ENCODE measurements around the gene DRD1. TPM values are rescaled to one million over a fixed set of nuclear protein-coding genes. Genes with fewer than 3 reads are reported as not detected.
"Not testable (repeated sequence)": the region's sequence is repeated elsewhere in the genome, so short reads cannot be mapped to it uniquely, and the experiment has no call there.

Gene DRD1
- total RNA-seq, 1 experiment from 2014 or later = 1.0 TPM

DNA sequence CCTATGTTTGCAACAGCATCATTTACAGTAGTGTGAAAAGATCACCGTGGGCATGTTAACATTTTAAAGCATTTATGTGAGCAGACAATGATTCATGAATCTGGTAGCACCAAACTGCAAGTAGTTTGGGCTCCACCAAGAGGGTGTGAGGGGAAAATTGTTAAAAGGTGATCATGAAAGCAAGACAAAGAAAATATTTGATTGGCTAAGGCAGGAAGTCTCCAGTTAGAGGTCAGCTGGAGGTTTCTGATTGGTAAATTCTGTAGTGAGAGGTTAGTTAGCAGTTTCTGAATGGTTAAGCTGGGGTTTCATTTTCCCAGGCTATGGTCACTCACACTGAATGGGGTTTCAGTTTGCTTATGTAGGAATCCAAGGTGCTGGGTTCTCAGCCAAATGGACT, 13.5 kb upstream of the DRD1 start:
- H3K4me1 ChIP-seq (ENCODE audit: control insufficient read depth, insufficient read depth, low read length) = no peaks in the 10 kb centered on the region
- CTCF ChIA-PET = interaction anchor here (0.6 kb wide), 1 partner anchor 104 kb away, joined by 3 read pairs; no protein-coding TSS in a partner anchor
- intact Hi-C loops (cut with micrococcal nuclease; ENCODE audit: unreplicated experiment) = no loop called here
- no peak for TF ChIP-seq POLR2AphosphoS5 (IDR thresholded peaks at IDR 0.05; ENCODE audit: low read depth, low read length)
- TF ChIP-seq, protein P1, sequence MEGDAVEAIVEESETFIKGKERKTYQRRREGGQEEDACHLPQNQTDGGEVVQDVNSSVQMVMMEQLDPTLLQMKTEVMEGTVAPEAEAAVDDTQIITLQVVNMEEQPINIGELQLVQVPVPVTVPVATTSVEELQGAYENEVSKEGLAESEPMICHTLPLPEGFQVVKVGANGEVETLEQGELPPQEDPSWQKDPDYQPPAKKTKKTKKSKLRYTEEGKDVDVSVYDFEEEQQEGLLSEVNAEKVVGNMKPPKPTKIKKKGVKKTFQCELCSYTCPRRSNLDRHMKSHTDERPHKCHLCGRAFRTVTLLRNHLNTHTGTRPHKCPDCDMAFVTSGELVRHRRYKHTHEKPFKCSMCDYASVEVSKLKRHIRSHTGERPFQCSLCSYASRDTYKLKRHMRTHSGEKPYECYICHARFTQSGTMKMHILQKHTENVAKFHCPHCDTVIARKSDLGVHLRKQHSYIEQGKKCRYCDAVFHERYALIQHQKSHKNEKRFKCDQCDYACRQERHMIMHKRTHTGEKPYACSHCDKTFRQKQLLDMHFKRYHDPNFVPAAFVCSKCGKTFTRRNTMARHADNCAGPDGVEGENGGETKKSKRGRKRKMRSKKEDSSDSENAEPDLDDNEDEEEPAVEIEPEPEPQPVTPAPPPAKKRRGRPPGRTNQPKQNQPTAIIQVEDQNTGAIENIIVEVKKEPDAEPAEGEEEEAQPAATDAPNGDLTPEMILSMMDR (IDR thresholded peaks at IDR 0.05) = peak; percentile 11; the same call in 1 of the 2 replicates
- H3K27ac ChIP-seq (ENCODE audit: low read length) = no peak overlapping the region
- no peak for ATAC-seq
- no peak overlapping the region for H3K4me3 ChIP-seq (ENCODE audit: low read depth in 2 of 2, low read length in 2 of 2)
- BruUV-seq (replicated peaks) = no TSS peak
- POLR2A ChIA-PET = no interaction called here
- DNase-seq (ENCODE audit: low read depth, low spot score) = no peak
- H3K36me3 ChIP-seq (ENCODE audit: control insufficient read depth, insufficient read depth, low read length) = no peaks in the 10 kb centered on the region
- in situ Hi-C loops (cut with HindIII; ENCODE audit: low pct_unique_long_range_greater_than_20kb, low sequenced_read_pairs) = no loop called here
- no peaks in the 10 kb centered on the region for H3K9me3 ChIP-seq (ENCODE audit: control insufficient read depth, insufficient read depth, low read depth, low read length)
- 0 out of 2 replicates have a peak, but pooled peaks cover 8% of the 10 kb centered on the region for H3K27me3 ChIP-seq (ENCODE audit: control insufficient read depth, insufficient read depth, low read length)

DNA sequence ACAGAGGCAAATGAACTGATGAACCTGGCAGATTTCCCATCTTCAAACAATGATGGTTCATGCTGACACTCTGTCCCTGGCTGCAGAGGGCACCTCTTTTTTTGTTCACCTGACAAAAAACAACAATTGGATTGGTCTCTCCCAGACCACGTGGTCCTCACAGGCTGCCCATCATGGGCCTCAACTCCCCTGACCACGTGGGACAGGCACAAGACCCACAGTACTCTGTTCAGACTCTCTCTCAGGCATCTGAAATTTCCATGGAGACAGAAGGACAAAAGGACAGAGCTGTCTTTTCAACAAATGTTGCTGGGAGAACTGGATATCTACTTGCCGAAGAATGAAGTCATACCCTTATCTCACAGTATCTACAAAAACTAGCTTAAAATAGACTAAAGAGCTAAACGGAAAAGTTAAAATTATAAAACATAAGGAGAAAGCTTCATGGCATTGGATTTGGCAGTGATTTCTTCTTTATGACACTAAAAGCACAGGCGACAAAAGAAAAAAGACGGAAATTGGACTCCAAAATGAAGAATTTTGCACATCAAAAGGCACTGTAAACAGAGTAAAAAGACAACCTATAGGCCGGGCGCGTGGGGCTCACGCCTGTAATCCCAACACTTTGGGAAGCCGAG, 12.2 kb upstream of the DRD1 start:
- intact Hi-C loops (cut with micrococcal nuclease; ENCODE audit: unreplicated experiment) = no loop called here
- in situ Hi-C loops (cut with HindIII; ENCODE audit: low pct_unique_long_range_greater_than_20kb, low sequenced_read_pairs) = no loop called here
- BruUV-seq (replicated peaks) = no TSS peak
- Histone ChIP-seq H3K27ac (ENCODE audit: low read length) (no peak overlapping the region), H3K4me3 (ENCODE audit: low read depth in 2 of 2, low read length in 2 of 2) (no peak overlapping the region), H3K9me3 (ENCODE audit: control insufficient read depth, insufficient read depth, low read depth, low read length) (no peaks in the 10 kb centered on the region), H3K4me1 (ENCODE audit: control insufficient read depth, insufficient read depth, low read length) (no peaks in the 10 kb centered on the region), H3K27me3 (ENCODE audit: control insufficient read depth, insufficient read depth, low read length) (peaks cover 11% of the 10 kb centered on the region; the same call in 1 of the 2 replicates), H3K36me3 (ENCODE audit: control insufficient read depth, insufficient read depth, low read length) (no peaks in the 10 kb centered on the region)
- ChIA-PET CTCF (no interaction called here), POLR2A (no interaction called here)
- TF ChIP-seq POLR2AphosphoS5 (IDR thresholded peaks at IDR 0.05; ENCODE audit: low read depth, low read length) (no peak), TCF7L2 (IDR thresholded peaks at IDR 0.05; ENCODE audit: low read depth, low read length) (no peak), SIN3A (IDR thresholded peaks at IDR 0.05; ENCODE audit: borderline replicate concordance, insufficient read depth, low read depth, low read length) (no peak)
- TF ChIP-seq, protein P1 (IDR thresholded peaks at IDR 0.05) = no peak
- TF ChIP-seq, protein P2, sequence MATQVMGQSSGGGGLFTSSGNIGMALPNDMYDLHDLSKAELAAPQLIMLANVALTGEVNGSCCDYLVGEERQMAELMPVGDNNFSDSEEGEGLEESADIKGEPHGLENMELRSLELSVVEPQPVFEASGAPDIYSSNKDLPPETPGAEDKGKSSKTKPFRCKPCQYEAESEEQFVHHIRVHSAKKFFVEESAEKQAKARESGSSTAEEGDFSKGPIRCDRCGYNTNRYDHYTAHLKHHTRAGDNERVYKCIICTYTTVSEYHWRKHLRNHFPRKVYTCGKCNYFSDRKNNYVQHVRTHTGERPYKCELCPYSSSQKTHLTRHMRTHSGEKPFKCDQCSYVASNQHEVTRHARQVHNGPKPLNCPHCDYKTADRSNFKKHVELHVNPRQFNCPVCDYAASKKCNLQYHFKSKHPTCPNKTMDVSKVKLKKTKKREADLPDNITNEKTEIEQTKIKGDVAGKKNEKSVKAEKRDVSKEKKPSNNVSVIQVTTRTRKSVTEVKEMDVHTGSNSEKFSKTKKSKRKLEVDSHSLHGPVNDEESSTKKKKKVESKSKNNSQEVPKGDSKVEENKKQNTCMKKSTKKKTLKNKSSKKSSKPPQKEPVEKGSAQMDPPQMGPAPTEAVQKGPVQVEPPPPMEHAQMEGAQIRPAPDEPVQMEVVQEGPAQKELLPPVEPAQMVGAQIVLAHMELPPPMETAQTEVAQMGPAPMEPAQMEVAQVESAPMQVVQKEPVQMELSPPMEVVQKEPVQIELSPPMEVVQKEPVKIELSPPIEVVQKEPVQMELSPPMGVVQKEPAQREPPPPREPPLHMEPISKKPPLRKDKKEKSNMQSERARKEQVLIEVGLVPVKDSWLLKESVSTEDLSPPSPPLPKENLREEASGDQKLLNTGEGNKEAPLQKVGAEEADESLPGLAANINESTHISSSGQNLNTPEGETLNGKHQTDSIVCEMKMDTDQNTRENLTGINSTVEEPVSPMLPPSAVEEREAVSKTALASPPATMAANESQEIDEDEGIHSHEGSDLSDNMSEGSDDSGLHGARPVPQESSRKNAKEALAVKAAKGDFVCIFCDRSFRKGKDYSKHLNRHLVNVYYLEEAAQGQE (IDR thresholded peaks at IDR 0.05; ENCODE audit: insufficient read depth in 1 of 2, low read depth in 2 of 2, low read length in 1 of 2) = no peak
- DNase-seq (ENCODE audit: low read depth, low spot score) (no peak), ATAC-seq (no peak)

GRCh38 chr5:175454338-175454737, 10.4 kb upstream of the DRD1 start:
- CTCF ChIA-PET; H3K27ac ChIP-seq (ENCODE audit: low read length); POLR2A ChIA-PET; intact Hi-C loops (cut with micrococcal nuclease; ENCODE audit: unreplicated experiment); H3K4me3 ChIP-seq (ENCODE audit: low read depth in 2 of 2, low read length in 2 of 2); H3K36me3 ChIP-seq (ENCODE audit: control insufficient read depth, insufficient read depth, low read length); H3K9me3 ChIP-seq (ENCODE audit: control insufficient read depth, insufficient read depth, low read depth, low read length); H3K4me1 ChIP-seq (ENCODE audit: control insufficient read depth, insufficient read depth, low read length); ATAC-seq; DNase-seq (ENCODE audit: low read depth, low spot score); in situ Hi-C loops (cut with HindIII; ENCODE audit: low pct_unique_long_range_greater_than_20kb, low sequenced_read_pairs); BruUV-seq (replicated peaks): not testable (repeated sequence)
- peaks cover 15% of the 10 kb centered on the region for H3K27me3 ChIP-seq (ENCODE audit: control insufficient read depth, insufficient read depth, low read length)
